GM12872 (cell line): ENCODE data around the gene OR10J1.

Source experiments
- CTCF ChIP-seq: IDR thresholded peaks from 3 replicates; pipeline ENCODE4 v1.5.1; 2011; ENCODE audit warnings: low read depth, mild to moderate bottlenecking, low read length, moderate library complexity; ENCODE audit not compliant: insufficient read depth

The OR10J1 gene

GRCh38 chr1:159439422-159439821 is at the start of gene OR10J1:
Gene OR10J1, plus strand, starts transcription at chr1:159439722. Its CDS starts 70 bp downstream, at chr1:159439792.
- TF ChIP-seq CTCF: no peak

- TF ChIP-seq CTCF: no peak
Measured at GRCh38 chr1:159406821-159407220, 32.7 kb upstream of the OR10J1 start.

- TF ChIP-seq CTCF: no peak
Measured at GRCh38 chr1:159408862-159409400, 30.6 kb upstream of the OR10J1 start.

- peak; percentile 54 for TF ChIP-seq CTCF
Measured at GRCh38 chr1:159421821-159422220, 17.7 kb upstream of the OR10J1 start.

GRCh38 chr1:159428536-159428935 is 11.0 kb upstream of the OR10J1 start:
- TF ChIP-seq CTCF: no peak

- no peak for TF ChIP-seq CTCF
Measured at GRCh38 chr1:159429074-159429861, 10.3 kb upstream of the OR10J1 start.

GRCh38 chr1:159430985-159431384 is 8.5 kb upstream of the OR10J1 start:
- no peak for TF ChIP-seq CTCF
